GM19452 (cell line): ENCODE measurements around the gene SORCS2.

Experiments used
- ATAC-seq: cut with Tn5 transposase; IDR thresholded peaks from one replicate; pipeline ENCODE4 v1.9.1; 2021; ENCODE audit not compliant: unreplicated experiment

Gene SORCS2

DNA sequence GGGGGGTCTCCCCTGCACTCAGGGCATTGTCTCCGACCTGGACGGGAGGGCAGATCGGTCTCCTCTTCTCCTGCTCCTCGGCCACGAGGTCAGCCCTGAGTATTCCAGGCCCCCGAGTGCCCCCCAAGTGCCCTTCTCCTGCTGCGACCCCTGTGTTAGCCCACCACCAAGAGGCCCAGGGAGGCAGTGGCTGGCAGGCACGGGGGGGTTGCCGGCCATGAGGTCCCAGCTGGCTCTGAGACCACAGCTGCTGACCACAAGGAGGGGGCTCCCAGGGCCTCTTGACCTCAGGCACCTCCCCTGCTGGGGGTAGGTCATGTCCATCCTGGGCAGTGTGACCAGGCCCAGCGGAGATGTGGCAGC, 428.5 kb downstream of the SORCS2 start:
- no peak for ATAC-seq

DNA sequence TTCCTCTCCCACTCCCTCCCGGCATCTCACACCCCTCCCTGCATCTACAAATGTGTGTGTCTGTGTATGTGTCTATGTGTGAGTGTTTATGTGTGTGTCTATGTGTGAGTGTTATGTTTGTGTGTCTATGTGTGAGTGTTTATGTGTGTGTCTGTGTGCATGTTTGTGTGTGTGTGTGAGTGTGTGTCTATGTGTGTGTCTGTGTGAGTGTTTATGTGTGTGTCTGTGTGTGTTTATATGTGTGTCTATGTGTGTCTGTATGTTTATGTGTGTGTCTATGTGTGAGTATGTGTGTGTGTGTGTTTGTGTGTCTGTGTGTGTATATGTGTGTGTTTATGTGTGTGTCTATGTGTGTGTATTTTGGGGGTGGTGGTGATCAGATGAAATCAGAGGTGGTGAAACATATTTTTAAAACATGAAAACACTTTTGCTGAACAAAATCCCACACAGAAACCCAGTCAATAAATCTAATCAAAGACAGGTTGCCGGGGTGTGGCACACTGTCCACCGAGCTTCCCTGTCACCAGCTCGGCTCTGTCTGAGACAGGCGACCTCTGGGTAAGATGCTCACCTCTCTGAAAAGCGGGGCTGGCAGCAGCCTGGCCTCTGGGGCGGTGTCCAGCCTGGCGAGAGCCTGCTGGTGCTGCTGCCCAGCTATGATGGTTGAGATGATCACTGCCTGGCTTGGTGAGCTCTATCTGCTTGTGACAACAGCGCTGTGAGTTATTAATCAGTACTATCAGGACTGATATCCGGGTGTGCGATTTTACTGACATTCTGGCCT, 429.1 kb downstream of the SORCS2 start:
- no peak for ATAC-seq

GRCh38 chr4:7622371-7622770, 430.0 kb downstream of the SORCS2 start:
- no peak for ATAC-seq

GRCh38 chr4:7623468-7623867, 431.1 kb downstream of the SORCS2 start:
- ATAC-seq, result no peak

DNA sequence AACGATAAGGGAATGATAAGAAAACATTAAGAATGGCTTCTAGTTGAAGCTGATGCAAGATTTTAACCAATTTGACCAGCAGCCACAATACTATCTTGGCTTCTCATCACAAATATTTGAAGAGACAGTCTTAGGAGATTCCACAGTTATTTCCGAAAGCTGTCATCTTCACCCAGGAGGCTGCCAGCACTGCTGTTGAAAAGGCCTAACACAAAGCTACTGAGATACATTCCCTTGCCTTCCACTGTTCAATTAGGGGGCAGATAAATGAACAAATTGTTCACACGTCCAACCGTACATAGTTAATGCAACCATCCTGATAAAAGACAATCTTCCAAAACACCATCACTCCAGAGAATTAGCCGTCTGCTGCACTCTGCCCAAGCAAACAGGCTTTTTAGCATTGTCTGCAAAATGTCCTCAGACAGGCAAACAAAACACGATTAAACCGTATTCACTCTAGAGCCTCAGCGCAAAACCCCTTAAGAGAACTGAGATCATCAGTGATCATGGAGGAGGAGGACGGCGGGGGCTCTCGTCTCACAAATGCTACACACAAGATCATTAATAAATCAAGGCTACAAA, 432.1 kb downstream of the SORCS2 start:
- no peak for ATAC-seq

GRCh38 chr4:7625071-7625470, 432.7 kb downstream of the SORCS2 start:
- no peak for ATAC-seq

- ATAC-seq, result no peak
Measured at GRCh38 chr4:7626531-7626930, 434.2 kb downstream of the SORCS2 start.

DNA sequence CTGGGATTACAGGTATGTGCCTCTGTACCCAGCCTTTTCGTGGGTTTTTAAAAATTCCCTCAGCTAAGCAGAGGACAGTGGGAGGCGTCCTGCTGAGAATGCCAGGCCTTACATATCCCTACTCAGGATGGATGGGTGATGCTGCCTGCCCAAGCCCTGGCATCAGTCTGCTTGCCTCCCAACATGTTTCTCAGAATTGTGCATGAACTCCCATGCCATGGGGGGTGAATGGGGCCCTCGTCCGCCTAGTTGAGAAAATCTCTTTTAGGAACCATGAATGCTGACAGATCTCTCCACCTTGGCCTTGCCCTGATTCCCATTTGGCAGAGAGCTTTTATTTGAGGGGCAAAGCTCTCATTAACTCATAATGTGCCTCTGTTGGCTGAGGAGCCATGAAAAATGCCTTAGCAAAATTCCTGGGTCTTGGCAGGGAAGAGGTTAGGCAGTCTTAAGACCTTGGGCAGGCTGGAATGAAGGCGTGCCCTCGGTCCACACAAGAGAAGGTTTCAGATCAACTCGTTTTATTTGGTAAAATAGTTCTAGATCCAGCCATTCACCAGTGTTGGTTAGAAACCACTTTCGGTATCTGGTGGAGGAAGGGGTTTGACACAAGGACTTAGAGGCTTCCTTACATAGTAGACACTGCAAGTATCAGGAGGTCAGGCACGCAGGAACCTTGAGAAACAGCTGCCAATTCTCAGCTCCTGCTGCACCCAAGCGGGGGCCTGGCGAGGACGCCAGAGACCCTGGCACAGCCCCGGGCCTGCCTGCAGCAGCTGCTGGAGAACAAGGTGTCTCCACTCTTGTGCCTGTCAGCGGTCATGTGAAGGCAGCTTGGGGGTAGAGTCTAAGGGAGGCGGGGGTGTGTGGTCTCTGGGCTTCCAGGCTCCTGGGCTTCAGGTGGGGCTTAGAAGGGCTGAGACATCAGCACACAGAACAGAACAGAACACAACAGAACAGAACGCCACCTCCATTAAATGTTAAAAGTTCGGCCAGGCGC, 435.2 kb downstream of the SORCS2 start:
- no peak for ATAC-seq

DNA sequence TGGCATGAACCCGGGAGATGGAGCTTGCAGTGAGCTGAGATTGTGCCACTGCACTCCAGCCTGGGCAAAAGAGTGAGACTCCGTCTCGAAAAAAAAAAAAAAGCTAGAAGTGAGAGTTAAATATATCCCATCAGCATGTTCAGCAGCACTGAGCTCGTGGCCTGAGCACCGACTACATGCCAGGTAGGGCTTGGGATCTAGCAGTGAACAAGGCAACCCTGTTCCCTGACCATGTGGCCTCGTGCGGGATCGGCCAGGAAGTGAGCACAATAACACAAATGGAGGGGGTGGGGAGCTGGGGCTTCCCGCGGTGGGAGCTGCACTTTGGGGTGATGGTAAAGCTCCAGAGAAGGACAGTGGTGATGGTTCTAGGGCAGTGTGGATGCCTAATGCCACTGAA, 436.1 kb downstream of the SORCS2 start:
- no peak for ATAC-seq

DNA sequence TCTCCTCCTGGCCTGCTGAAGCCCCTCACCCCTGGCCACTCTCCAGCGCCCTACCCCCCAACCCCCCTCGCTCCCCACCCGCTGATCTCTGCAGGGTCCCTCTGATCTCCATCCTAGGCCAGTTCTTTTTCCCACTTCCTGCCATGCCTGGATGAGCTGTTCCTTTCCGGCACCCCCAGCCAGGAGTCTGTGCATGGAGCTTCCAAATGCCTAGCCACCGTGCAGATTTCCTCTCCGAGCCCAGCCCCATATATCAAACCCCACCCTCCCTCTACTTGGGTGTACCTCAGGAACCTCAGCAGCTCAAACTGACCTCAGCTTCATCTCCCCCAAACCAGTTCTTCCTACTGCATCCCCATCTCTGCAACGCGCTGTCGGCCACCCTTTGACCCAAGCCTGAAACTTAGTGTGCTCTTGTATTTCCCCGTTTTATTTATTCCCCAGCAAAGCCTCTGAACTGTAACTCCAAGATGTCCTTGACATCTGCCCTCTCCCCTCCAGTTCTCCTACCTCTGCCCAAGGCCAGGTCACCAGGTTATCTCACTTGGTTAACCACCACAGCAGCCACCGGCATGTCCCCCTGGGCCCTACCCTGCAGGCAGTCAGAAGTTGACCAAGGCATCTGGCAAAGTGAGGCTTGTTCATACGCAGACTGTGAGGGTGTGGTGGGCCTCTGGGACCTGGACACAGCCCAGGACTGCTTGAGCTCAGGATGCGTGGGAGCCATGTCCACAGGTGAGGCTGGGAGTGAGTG, 437.3 kb downstream of the SORCS2 start:
- ATAC-seq, result no peak

DNA sequence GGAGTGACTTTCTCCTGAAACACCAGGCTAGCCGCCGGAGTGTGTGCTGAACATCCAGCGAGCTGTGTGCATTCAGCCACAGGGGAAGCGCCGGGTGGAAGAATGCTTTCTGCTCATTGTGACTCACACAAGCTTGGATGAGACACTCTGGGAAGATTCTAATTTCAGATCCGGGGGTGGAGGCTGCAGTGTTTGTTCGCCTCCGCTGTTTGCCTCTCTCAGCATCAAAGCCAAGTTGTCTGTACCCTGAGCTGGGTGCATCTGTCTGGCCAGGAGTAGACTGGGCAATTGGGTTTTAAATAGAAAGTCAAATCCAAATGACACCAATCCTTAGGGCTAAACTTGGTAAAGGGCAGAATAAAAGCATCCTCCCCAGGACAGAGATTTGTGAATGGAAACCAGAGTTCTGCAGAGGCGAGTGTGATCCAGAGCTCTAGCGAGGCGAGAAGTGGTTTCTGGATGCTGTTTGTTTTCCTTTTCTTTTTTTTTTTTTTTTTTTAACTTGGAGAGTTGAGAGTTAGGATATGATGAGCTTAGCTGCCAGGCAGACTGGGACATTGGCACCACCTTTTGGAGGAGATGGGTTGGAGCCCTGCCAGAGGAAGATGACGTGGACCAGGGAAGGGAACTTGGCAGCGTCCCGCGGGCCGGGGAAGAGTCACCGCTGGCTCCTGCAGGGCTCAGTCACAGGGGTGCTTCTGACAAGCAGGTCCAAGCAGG, 438.4 kb downstream of the SORCS2 start:
- ATAC-seq, result no peak

DNA sequence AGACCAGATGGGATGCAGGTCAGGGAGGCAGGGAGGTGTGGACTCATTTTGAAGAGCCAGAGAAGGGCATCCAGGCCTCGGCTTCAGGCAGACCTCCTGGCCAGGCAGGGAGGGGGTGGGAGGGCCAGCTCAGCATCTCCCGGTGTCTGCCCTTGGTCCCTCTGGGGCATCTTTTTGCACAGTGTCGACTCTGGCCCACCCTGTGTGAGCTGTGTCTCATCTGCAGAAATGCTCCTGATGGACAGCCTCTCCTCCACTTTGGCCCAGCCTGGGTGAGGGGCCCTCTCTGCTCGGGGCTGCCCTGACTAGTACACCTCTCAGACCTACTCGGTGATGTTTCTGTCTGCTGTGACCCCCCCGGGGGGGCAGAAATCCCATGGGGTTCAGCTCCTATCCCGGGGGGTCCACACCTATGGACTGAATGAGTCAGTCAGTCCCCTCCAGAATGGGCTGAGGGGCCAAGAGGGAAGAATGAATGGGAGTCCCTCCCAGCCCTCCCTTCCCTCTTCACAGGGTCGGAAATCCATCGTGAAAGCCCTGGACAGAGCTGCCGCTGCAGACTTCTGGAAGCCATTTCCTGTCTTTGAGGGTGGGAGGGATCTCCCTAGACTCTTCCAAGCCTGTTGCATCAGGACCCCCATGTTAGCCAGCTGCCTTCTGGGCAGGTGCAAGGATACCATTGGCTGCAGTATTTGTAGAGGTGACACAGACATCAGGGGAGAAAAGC, 439.1 kb downstream of the SORCS2 start:
- ATAC-seq, result no peak

DNA sequence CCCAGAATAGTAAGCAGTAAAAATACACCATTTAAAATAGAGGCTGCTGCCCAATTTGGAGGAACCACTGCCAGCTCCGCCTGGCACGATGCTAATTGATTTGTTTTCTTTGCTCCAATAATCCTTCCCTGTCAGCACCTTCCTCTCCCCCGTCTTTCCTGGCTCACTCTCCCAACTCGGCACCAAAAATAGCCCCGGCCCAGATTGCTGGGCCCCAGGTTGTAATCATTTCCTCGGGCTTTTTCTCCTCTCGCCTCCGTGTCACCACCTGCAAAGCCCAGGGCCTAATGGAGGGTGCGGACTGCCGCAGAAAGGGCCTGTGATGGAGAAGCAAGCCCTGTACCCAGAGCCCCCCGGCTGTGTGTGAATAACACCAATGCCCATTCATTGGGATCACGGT, 440.0 kb downstream of the SORCS2 start:
- ATAC-seq, result no peak

DNA sequence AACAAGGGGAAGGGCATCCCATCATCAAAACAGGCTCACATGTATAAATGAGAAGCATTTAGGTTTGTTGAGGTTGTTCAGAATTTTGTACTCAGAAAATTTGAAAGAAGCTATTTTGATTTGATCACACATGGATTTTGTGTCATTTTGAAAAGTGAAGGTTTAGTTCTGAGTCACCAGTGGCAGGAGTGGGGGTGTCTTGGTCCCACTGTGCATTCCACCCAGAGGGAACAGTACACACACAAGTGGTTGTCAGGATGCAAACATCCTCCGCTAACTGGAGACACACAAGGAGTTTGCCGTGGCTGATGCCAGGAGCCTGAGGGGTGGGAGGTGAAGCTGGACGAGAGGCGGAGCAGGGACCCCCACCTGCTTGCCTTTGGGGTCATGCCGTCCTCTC, 440.6 kb downstream of the SORCS2 start:
- no peak for ATAC-seq

DNA sequence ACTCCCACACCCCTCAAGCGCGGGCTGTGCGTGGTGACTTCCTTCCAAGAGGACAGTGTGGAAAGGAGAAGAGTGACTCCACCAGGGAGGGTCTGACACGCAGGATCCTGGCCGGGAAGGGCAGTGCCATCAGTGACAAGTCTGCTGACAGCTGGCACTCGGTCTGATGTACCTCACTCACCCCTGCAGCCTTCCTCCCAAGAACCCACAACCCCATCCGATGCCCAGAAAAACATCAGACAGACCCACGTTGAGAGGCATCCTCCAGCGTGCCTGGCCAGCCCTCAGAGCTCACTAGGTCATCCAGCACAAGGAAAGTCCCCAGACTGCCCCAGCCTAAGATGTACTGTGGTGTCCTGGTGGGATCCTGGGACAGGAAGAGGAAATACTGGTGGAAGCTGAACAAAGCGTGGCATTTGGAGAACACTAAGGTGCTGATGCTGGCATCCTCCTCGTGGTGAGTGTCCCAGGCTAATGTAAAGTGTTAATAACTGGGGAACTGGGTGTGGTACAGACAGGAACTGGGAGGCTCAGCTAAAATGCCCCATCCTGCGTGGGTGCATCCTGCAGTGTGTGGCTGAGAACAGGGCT, 442.4 kb downstream of the SORCS2 start:
- ATAC-seq, result no peak

DNA sequence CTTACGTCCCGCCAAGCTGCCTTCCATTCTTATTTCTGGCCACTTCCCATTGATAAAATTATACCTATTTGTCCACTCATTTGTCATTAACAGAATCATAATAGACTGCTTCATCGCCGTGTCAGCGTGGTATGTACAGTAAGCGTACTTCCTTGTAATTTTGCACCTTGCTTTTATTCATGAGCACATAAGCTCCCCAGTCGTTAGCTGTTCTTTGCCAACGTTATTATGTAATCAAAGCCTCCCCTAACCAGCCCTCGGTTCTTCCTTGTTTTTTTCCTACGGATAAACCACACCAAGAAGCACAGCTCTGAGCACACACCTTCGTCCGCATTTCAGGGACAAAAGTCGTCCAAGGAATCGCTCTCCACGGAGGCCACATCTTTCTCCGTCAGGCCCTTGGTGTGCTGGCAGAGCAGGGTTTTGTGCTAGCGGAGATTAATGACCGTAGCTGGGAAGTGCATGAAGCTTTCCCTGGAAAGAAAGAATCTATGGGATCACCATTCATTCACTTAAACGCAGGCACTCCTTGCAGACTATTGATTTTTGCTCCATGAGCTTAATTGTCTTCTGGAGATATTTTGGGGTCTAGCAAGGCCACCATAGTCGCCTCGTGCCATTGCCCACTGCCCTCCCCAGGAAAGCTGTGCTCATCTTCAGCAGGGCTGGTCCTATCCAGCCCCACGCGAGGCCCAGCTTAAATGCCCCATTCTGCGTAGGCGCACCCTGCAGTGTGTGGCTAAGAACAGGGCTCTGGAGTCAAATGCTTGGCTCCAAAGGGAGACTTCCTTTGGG, 443.3 kb downstream of the SORCS2 start:
- ATAC-seq, result no peak

DNA sequence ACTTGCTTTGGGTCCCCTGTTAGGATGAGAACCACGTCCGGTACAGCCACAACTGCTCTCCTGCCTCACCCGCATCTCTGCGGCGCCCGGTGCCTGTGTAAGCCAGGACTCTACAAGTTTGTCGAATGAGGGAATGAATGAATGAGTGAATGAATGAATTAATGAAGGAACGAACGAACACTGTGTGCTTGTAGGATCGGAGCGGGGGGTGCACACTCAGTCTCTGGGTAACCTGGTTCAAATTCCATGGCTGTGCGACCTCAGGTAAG, 443.8 kb downstream of the SORCS2 start:
- ATAC-seq, result no peak

DNA sequence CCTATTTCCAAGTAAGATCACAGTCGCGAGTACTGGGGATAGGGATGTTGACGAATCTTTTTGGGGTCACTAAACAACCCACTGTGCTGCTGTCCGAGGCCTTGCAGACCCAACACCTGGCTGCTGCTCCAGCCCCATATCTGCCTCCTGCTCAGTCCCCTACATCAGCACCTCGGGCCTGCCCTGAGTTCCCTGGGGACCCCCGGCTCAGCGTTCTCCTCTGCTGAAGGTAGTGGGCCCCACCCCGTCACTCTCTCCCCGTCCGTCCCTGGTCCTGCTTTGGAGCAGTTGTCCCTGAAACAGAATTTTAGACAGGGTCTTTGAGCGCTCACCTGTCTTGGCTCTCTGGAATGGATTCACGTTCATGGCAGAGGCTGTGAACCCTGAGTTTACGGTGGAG, 444.8 kb downstream of the SORCS2 start:
- no peak for ATAC-seq

GRCh38 chr4:7637971-7638370, 445.6 kb downstream of the SORCS2 start:
- no peak for ATAC-seq
